SK-N-SH (cell line): Measurements from ENCODE around the gene RASEF. TPM values are rescaled to one million over a fixed set of nuclear protein-coding genes. Genes with fewer than 3 reads are reported as not detected.

Experiments used
- CTCF ChIA-PET: fragments of 300-600, 350-600 bp; formaldehyde crosslinking; extraction: SDS; loops from one replicate; lab custom pipeline; 2021; lab: Yijun Ruan, JAX
- POLR2A ChIA-PET: fragments of 350-600 bp; sonication (Branson Sonifier 250); formaldehyde crosslinking; extraction: SDS; loops from one replicate; lab custom pipeline; 2020; ENCODE audit warnings: antibody characterized with exemption, inconsistent platforms; lab: Yijun Ruan, JAX
- DNase-seq: peaks from one replicate; pipeline ENCODE4 v3.0.0; 2012
- H2AFZ ChIP-seq: fragments of 200-600 bp; sonication (generic); 2 replicates; pipeline ENCODE4 v1.8.1; 2016; ENCODE audit warnings: antibody characterized with exemption, mild to moderate bottlenecking, low read depth
- H3F3A ChIP-seq: fragments of 200-600 bp; sonication (generic); replicated peaks from 2 replicates; pipeline ENCODE3; 2016; ENCODE audit warnings: antibody characterized with exemption, mild to moderate bottlenecking; ENCODE audit not compliant: insufficient read depth
- H3K27ac ChIP-seq, 2 experiments: fragments of 200-500 bp in 1 of 2; fragments of 200-600 bp in 1 of 2; sonication (Bioruptor generic) in 1 of 2; sonication (generic), shearing (Covaris generic) in 1 of 2; 2 replicates each; pipeline versions ENCODE4 v1.5.1 to v1.6.1; 2014 to 2016; ENCODE audit warnings: low read depth in 2 of 2, inconsistent platforms in 1 of 2, low read length in 1 of 2, mild to moderate bottlenecking in 1 of 2, mixed read lengths in 1 of 2
- H3K27me3 ChIP-seq: fragments of 200-600 bp; sonication (generic), shearing (Covaris generic); 2 replicates; pipeline ENCODE4 v1.6.1; 2016; ENCODE audit warnings: mixed run types; ENCODE audit not compliant: insufficient read depth
- H3K36me3 ChIP-seq, 2 experiments: fragments of 200-500 bp in 1 of 2; fragments of 200-600 bp in 1 of 2; sonication (Bioruptor generic) in 1 of 2; sonication (generic) in 1 of 2; replicated peaks in 1 of 2; 2 replicates each; pipeline versions ENCODE3 to v1.5.1; 2014 to 2016; ENCODE audit warnings: low read length in 1 of 2, mild to moderate bottlenecking in 1 of 2; ENCODE audit not compliant: insufficient read depth in 2 of 2, control insufficient read depth in 1 of 2
- H3K4me1 ChIP-seq, 2 experiments: fragments of 200-500 bp in 1 of 2; fragments of 200-600 bp in 1 of 2; sonication (Bioruptor generic) in 1 of 2; sonication (generic), shearing (Covaris generic) in 1 of 2; 2 replicates each; pipeline versions ENCODE4 v1.5.1 to v1.6.1; 2014 to 2016; ENCODE audit warnings: low read depth in 1 of 2, low read length in 1 of 2, mixed run types in 1 of 2; ENCODE audit not compliant: insufficient read depth in 2 of 2, control insufficient read depth in 1 of 2
- H3K4me2 ChIP-seq: fragments of 200-600 bp; sonication (generic), shearing (Covaris generic); 2 replicates; pipeline ENCODE4 v1.6.1; 2017; ENCODE audit warnings: mixed run types
- H3K4me3 ChIP-seq, 2 experiments: fragments of 200-500 bp in 1 of 2; fragments of 200-600 bp in 1 of 2; sonication (Bioruptor generic) in 1 of 2; sonication (generic), shearing (Covaris generic) in 1 of 2; 2 replicates each; pipeline versions ENCODE4 v1.5.1 to v1.8.1; 2014 to 2016; ENCODE audit warnings: low read depth in 2 of 2, inconsistent platforms in 1 of 2, low read length in 1 of 2, mild to moderate bottlenecking in 1 of 2, mixed read lengths in 1 of 2, moderate library complexity in 1 of 2
- H3K79me2 ChIP-seq: fragments of 200-600 bp; sonication (generic); 2 replicates; pipeline ENCODE4 v1.8.1; 2017; ENCODE audit warnings: mild to moderate bottlenecking; ENCODE audit not compliant: insufficient read depth
- H3K9ac ChIP-seq: fragments of 200-600 bp; sonication (generic); 2 replicates; pipeline ENCODE4 v1.6.1; 2017; ENCODE audit warnings: mixed run types
- H3K9me2 ChIP-seq: fragments of 200-600 bp; sonication (generic); 2 replicates; pipeline ENCODE4 v1.6.1; 2017; ENCODE audit warnings: mixed run types
- H3K9me3 ChIP-seq: fragments of 200-600 bp; sonication (generic); 2 replicates; pipeline ENCODE4 v1.6.1; 2017; ENCODE audit warnings: mixed run types, mild to moderate bottlenecking, moderate library complexity
- H4K20me1 ChIP-seq: fragments of 200-600 bp; sonication (generic); 2 replicates; pipeline ENCODE4 v1.6.1; 2017; ENCODE audit warnings: mild to moderate bottlenecking, mixed run types; ENCODE audit not compliant: insufficient read depth
- ELF1 ChIP-seq: IDR thresholded peaks from 2 replicates; pipeline ENCODE4 v1.4.0; 2012
- FOXJ3 ChIP-seq: sonication (generic); formaldehyde crosslinking; IDR thresholded peaks from 2 replicates; pipeline ENCODE4 v1.5.1; 2020; ENCODE audit warnings: mild to moderate bottlenecking, missing genetic modification reagents
- GABPA ChIP-seq: IDR thresholded peaks from 2 replicates; pipeline ENCODE4 v1.4.0; 2012; ENCODE audit warnings: low read depth, mild to moderate bottlenecking
- GATA2 ChIP-seq: sonication (generic); formaldehyde crosslinking; IDR thresholded peaks from 2 replicates; pipeline ENCODE4 v1.5.0; 2020; ENCODE audit warnings: mild to moderate bottlenecking, missing genetic modification reagents
- JUND ChIP-seq: IDR thresholded peaks from 2 replicates; pipeline ENCODE4 v1.4.0; 2012
- MEF2A ChIP-seq: IDR thresholded peaks from 2 replicates; pipeline ENCODE4 v1.4.0; 2012; ENCODE audit warnings: low read depth, borderline replicate concordance
- MXI1 ChIP-seq: IDR thresholded peaks from 2 replicates; pipeline ENCODE4 v1.6.1; 2012; ENCODE audit warnings: mild to moderate bottlenecking, low read depth, low read length, improper control_type of control experiment
- POLR2AphosphoS5 ChIP-seq: IDR thresholded peaks from 2 replicates; pipeline ENCODE4 v1.6.1; 2012; ENCODE audit warnings: low read depth, low read length
- RAD21 ChIP-seq: IDR thresholded peaks from 2 replicates; pipeline ENCODE4 v1.6.1; 2012; ENCODE audit warnings: mild to moderate bottlenecking, low read length
- SMC3 ChIP-seq: IDR thresholded peaks from 2 replicates; pipeline ENCODE4 v1.6.1; 2012; ENCODE audit warnings: low read depth, low read length, improper control_type of control experiment
- WGBS: methylation state at CpG from one replicate; pipeline ENCODE4 v1.1.6; 2017; ENCODE audit warnings: low lambda C conversion rate; 5-methylcytosine and 5-hydroxymethylcytosine counted together
- polyA plus RNA-seq, 3 experiments: library from polyadenylated mRNA; depleted of rRNA; stranded (reverse); fragments of >200 nt; gene quantifications; 2 replicates each; pipeline ENCODE4 v1.2.3, GENCODE V29; 2012
- TF ChIP-seq, protein P1 (sequence below): fragments of 200-600 bp; sonication (generic); IDR thresholded peaks from 2 replicates; pipeline ENCODE4 v1.6.1; 2017; ENCODE audit warnings: antibody characterized with exemption, mild to moderate bottlenecking, moderate library complexity
- TF ChIP-seq, protein P2 (sequence below): IDR thresholded peaks from 2 replicates; pipeline ENCODE4 v1.4.0; 2012; ENCODE audit warnings: low read depth, borderline replicate concordance

Gene RASEF
- 0.08 TPM in 1 of 2 replicates, not detected in the other for polyA plus RNA-seq (2012; rRNA removed)
- 0.04 and 0.10 TPM in 2 replicates for polyA plus RNA-seq (2012; cell fraction: cytosol; rRNA removed)
- 0.06 and 0.10 TPM in 2 replicates for polyA plus RNA-seq (2012; cell fraction: nucleus; rRNA removed)

DNA sequence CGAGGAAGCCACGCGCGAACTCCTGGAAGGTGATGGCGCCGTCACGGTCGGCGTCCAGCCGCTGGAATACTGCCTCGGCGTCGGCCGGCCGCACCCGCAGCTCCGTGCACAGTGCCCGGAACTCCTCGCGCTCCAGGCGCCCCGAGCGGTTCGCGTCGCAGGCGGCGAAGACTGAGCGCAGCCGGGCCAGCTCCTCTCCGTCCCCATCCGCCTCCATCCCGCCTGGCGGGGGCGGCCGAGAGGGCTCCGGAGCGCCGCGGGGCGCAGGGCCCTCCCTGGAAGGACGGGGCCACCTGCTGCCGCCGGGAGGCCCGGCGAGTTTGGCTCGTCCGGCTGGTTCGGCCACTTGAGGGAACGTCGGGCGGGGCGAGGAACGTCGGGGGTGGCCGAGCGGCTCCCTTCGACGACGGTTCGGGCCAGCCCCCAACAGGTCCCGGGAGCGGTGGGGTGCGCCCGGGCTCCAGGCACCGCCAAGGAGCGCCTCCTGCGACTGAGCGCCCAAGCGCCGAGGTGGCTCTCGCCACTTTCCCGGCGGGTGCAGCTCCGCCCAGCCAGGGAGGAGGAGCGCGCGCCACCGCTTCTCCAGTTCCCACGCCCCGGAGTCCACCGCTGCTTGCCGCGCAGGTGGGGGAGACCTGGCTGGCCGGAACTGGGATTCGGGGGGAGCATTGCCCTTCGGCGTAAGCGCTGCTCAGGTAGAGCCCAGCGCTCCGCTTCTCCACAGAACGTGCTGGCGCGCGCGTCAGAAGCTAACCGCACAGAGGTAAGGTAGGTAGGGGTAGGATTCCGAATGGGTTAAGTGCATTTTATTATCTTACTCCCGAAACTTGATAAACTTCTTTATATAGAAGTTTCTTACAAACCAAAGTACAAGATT, at the start of gene RASEF:
Gene RASEF (minus strand): TSS at position 492 of the 877 bp plus-strand sequence. CDS start 275 bp downstream, at position 217.
- peak within 1 kb of the TSS in 1 of 2 experiments; percentile 52; a peak in 2 of 4 replicates for H3K4me3 ChIP-seq
- H3K9ac ChIP-seq, result no peak within 1 kb of the TSS
- H3K27ac ChIP-seq, result peak within 1 kb of the TSS in 1 of 2 experiments; percentile 67; a peak in 1 of 4 replicates
- no peaks in the 10 kb centered on the region for H3K36me3 ChIP-seq
- H3K4me2 ChIP-seq, result peak within 1 kb of the TSS; percentile 52
- WGBS, result 7% methylated on average over 22 of the region's 99 CpGs
- peak; percentile 86 for DNase-seq
- no peak for TF ChIP-seq RAD21
- TF ChIP-seq MXI1, result 0 out of 2 replicates have a peak, but pooled peaks have one; percentile 3
- no peaks in the 10 kb centered on the region for H3K9me3 ChIP-seq
- ChIA-PET CTCF (interaction anchor here (0.6 to 1.6 kb wide), 10 partner anchors 13 to 272 kb away, joined by 3 to 5 read pairs (median 3); no protein-coding TSS in a partner anchor), POLR2A (interaction anchor here (0.6 to 1.4 kb wide), 4 partner anchors 17 to 1416 kb away, joined by 3 to 4 read pairs (median 3); no protein-coding TSS in a partner anchor)
- peaks cover 0 to 17% of the 10 kb centered on the region in 2 experiments; a peak in 2 of 4 replicates for H3K4me1 ChIP-seq
- no peak within 1 kb of the TSS for H2AFZ ChIP-seq
- no peaks in the 10 kb centered on the region for H3K79me2 ChIP-seq
- H3F3A ChIP-seq, result no peaks in the 10 kb centered on the region
- H4K20me1 ChIP-seq, result no peaks in the 10 kb centered on the region
- H3K27me3 ChIP-seq, result peaks cover 19% of the 10 kb centered on the region; the same call in 1 of the 2 replicates
- no peaks in the 10 kb centered on the region for H3K9me2 ChIP-seq

DNA sequence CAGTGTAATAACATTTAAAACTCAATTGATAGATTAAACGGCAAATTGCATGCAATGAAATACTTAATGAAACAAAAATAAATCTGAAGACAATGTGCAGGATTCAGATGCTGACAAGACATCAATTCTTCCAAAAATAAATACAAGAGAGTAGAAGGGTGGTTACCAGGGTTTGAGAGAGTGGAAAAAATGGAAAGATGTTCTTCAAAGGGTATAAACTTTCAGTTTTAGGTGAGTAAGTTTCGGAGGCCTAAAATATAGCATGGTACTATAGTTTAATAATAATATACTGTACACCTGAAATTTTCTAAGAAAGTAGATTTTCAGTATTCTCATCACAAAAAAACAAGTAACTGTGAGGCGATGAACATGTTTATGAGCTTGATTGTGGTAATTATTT, 48.2 kb upstream of the RASEF start:
- Histone ChIP-seq H3K79me2 (no peaks in the 10 kb centered on the region), H3K4me2 (no peak overlapping the region), H2AFZ (0 out of 2 replicates have a peak overlapping the region, but pooled peaks have one; percentile 22), H3F3A (no peaks in the 10 kb centered on the region), H3K4me3 (no peak overlapping the region), H3K9me3 (no peaks in the 10 kb centered on the region), H3K36me3 (no peaks in the 10 kb centered on the region), H3K27ac (no peak overlapping the region), H3K27me3 (no peaks in the 10 kb centered on the region), H4K20me1 (no peaks in the 10 kb centered on the region), H3K9me2 (no peaks in the 10 kb centered on the region), H3K9ac (no peak overlapping the region), H3K4me1 (no peaks in the 10 kb centered on the region; a peak in 1 of 4 replicates)
- ChIA-PET POLR2A (no interaction called here), CTCF (interaction anchor here (0.7 kb wide), 1 partner anchor 47 kb away, joined by 4 read pairs; no protein-coding TSS in a partner anchor)
- WGBS, result 34% methylated on average over 3 of the region's 3 CpGs
- no peak for DNase-seq
- TF ChIP-seq SMC3, result no peak
- no peak for TF ChIP-seq FOXJ3 (CRISPR knock-in tag)
- TF ChIP-seq MEF2A, result no peak
- no peak for TF ChIP-seq GATA2
- no peak for TF ChIP-seq JUND
- TF ChIP-seq, protein P1, sequence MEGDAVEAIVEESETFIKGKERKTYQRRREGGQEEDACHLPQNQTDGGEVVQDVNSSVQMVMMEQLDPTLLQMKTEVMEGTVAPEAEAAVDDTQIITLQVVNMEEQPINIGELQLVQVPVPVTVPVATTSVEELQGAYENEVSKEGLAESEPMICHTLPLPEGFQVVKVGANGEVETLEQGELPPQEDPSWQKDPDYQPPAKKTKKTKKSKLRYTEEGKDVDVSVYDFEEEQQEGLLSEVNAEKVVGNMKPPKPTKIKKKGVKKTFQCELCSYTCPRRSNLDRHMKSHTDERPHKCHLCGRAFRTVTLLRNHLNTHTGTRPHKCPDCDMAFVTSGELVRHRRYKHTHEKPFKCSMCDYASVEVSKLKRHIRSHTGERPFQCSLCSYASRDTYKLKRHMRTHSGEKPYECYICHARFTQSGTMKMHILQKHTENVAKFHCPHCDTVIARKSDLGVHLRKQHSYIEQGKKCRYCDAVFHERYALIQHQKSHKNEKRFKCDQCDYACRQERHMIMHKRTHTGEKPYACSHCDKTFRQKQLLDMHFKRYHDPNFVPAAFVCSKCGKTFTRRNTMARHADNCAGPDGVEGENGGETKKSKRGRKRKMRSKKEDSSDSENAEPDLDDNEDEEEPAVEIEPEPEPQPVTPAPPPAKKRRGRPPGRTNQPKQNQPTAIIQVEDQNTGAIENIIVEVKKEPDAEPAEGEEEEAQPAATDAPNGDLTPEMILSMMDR, result no peak
- no peak for TF ChIP-seq ELF1
- TF ChIP-seq GABPA, result no peak
- no peak for TF ChIP-seq MXI1
- TF ChIP-seq POLR2AphosphoS5, result no peak
- TF ChIP-seq, protein P2, sequence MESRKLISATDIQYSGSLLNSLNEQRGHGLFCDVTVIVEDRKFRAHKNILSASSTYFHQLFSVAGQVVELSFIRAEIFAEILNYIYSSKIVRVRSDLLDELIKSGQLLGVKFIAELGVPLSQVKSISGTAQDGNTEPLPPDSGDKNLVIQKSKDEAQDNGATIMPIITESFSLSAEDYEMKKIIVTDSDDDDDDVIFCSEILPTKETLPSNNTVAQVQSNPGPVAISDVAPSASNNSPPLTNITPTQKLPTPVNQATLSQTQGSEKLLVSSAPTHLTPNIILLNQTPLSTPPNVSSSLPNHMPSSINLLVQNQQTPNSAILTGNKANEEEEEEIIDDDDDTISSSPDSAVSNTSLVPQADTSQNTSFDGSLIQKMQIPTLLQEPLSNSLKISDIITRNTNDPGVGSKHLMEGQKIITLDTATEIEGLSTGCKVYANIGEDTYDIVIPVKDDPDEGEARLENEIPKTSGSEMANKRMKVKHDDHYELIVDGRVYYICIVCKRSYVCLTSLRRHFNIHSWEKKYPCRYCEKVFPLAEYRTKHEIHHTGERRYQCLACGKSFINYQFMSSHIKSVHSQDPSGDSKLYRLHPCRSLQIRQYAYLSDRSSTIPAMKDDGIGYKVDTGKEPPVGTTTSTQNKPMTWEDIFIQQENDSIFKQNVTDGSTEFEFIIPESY, result no peak
